ENCODE data around the gene SHTN1.

The SHTN1 gene

DNA sequence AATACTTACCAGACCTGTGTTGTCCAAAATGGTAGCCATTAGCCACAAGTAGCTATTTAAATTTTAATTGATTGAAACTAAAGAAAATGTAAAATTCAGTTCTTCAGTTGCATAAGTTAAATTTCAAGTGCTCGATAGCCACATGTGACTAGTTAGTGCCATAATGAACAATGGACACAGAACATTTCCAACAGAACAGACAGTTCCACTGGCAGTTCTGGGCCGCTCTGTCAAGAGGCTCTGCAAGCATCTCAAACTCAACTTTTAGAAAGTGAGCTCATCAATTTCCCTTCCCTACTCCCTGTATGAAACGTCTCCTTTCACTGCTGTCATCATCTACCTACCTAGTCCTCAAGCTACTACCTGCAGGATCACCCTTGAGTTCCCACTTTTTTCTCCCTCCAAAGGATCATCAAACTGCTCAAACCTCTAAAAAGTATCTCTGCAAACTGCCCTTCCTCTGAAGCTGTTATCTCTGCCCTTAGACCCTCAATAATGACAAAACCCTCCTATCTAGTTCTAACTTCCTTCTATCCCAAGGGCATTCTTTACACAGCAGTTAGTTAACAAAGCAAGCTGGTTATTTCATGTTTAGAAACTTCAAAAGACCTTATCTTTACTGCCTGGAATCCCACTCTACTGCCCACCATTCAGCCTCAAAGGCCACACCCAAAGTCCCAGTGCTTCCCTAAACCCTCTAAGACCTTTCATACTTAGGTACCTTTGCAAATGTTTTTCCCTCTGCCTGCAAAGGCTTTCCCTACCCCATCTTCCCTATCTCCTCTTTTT lies 20.6 kb downstream of the SHTN1 start:
- DNase-seq (ENCODE audit: low read depth in 3 of 3) = no peak

DNA sequence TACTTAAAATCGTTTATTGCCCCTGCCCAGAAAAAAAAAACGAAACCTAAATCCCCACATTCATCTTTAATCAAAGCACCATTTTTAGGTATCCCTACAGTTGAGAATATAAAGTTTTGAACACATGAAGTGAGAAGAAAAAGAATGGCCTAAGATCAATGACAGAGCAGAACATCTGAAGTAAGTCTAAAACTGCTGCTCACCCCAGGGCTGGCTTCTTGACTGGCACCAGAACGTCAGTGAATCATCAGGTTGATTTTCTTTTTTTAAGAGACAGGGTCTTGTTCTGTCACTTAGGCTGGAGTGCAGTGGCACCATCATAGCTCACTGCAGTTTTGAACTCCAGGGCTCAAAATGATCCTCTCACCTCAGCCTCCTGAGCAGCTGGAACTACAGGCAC lies 24.9 kb downstream of the SHTN1 start:
- no peak for DNase-seq (ENCODE audit: low read depth in 3 of 3)

DNA sequence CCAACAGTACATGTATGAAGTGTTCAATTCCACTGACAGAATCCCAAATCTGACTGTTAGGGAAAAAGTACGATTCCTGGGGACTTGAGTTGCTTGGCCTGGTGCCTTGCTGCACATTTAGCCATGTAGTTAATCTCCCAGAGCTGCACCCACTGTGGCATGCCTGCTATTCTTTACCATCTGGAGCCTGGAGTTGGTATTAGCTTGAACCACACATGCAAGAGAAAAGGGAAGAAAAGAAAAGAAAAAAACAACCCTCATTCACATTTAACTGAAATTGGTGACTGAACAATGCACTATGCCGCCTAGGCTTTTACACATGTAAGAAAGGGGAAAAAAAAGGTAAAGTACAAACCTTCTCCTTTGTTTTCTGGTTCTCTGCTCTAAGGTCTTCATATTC lies 26.1 kb downstream of the SHTN1 start:
- no peak for DNase-seq (ENCODE audit: low read depth in 3 of 3)

DNA sequence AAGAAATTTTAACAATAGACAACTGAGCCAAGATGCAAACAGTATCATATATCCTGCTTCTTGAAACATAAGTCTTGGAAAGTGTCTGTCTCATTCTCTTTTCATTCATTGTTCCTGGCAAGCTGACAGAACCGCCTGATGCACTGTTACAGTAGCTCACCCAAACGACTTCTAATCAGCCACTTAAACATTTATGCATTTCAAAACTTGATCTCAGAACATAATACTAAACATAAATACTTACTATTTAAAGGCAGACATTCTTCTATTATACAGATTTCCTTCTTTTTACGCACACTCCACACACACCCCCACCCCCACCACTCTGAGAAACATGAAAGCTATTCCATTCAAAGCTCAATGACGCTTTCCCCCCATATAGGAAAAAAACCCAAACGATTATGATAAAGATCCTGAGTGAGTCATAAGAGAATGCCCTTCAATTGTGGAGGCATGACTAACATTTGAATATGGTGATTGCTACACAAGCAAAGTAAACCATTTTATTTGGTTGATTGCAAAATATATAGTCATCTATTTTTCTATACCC lies 30.5 kb downstream of the SHTN1 start:
- no peak for DNase-seq (ENCODE audit: low read depth in 3 of 3)

DNA sequence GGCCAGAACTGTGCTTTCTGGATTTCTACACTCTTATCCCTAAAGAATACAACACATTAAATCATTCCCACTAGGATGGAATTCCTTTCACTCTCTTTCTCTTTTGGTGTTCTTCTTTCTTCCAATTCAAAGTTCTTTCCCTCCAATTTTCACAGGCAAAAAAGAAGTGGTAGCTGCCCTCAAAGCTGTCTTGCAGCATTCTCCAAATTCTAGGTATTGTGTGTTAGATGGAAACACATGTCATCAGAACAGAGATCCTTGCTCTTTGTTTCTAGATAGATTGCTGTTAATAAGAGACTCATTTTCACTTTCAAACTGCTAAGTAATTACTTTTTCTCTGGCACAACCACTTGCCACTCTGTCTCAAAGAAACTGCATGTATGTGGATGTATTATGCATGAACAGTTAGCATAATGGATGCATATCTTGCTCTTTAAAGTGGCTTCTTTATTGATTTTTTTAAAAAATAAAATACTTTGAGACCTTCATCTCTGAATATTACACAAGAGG lies 31.0 kb downstream of the SHTN1 start:
- no peak for DNase-seq (ENCODE audit: low read depth in 3 of 3)

DNA sequence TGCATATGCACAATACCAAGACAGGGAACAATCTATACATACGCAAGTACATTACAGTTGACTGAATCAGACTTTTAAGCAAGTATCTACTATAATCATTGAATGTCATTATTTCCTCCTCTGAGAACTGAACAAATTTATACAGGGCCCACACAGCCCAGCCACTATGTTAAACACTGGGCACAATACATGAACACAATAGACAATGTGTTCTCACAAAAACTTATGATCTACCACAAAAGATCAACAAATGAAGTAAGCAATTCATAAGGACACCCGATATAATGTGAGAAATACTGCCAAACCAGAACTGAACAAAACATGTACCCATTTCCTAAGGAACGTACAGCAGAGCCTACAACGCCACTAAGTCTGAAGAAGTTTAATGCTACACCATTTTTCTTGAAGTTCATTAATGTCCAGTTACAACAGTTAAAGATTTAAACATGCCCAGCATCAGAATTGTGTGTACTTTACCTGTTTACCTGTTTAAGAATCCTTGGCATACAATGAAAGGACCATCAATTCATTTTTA lies 31.5 kb downstream of the SHTN1 start:
- no peak for DNase-seq (ENCODE audit: low read depth in 3 of 3)

DNA sequence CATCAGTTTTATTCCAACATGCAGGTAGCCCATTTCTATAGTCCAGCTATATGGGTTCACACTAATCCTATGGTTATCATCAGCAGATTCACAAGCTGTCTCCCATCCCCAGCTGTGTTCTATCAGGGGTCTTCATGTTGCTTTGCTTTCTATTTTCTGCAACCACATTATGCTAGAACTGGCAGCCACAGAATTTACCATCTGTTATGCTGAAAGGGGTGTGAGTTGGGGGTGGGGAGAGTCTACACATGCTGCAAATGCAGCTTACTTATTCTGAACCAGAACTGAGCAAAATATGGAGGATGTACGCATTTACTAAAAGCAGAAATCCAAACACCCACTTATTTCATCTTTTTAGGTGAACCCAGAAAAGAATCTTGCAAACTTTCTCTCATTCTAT lies 32.9 kb downstream of the SHTN1 start:
- no peak for DNase-seq (ENCODE audit: low read depth in 3 of 3)

DNA sequence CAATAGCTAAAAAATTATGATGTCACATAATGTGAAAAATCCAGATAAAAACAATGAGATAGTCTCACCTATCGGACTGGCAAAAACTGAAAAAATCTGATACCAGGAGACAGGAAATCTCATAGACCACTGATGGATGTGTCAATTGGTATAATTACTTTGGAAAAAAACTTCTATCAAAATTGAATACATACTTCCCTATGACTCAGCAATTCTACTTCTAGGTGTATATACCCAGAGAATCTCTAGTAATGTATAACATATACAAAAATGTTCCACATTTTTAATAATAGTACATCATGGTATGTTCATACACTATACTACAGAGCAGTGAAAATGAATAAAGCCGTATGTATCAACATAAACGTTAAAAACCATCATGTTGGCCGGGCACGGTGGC lies 34.9 kb downstream of the SHTN1 start:
- no peak for DNase-seq (ENCODE audit: low read depth in 3 of 3)

DNA sequence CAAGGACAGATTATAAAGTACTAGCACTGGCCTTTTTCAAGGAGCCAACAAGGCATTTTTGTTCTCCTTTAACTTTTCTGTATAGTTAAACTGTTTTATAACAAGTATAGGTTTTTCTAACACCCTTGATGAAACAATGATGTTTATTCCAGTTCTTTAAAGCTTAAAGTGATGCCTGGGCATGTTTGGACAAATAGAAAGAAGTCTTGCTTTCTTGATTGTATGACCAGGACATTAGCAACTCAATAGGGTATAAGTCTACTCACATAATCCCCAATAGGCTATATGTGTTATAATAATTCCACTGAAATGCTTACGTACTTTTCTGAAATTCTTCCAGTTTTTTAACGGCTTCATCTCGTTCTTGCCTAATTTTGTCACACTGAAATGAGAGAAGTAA lies 36.7 kb downstream of the SHTN1 start:
- no peak for DNase-seq (ENCODE audit: low read depth in 3 of 3)

DNA sequence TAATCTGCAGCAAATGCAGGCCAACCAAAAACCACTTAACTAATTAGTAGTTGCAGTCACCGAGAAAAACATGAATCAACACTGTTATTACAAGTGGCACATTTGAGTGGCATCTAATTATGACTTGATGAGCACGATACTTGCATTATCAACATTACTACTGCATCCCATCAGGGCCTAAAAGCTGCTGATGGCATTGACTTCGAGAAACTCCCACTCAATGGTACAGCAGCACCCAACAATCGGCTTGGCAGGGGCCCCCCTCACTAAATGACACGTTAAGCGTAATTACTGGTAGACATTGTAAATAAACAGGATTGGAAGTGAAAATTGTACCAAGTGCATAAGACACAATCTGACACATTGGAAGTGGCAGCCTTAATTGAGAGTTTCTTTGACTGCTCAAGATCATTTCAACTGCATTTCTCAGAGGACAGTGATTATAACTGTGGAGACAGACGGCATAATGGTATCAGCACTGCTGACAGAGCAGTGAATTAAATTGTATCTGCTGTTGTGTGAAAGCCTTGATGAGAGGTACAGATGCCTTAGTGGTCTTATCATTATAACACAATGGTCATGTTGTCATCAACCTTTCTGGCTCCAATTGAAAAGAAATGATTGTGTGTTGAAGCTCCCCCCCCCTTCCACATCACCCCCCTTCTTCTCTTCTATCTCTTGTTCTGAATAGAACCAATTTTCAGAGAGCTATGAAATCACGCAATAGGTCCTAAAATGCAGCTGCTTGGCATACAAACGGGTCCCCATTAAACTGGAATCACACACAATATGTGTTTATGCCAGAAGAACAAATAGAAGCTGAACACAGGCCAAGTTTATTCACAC lies 43.4 kb downstream of the SHTN1 start:
- DNase-seq (ENCODE audit: low read depth in 3 of 3) = no peak

DNA sequence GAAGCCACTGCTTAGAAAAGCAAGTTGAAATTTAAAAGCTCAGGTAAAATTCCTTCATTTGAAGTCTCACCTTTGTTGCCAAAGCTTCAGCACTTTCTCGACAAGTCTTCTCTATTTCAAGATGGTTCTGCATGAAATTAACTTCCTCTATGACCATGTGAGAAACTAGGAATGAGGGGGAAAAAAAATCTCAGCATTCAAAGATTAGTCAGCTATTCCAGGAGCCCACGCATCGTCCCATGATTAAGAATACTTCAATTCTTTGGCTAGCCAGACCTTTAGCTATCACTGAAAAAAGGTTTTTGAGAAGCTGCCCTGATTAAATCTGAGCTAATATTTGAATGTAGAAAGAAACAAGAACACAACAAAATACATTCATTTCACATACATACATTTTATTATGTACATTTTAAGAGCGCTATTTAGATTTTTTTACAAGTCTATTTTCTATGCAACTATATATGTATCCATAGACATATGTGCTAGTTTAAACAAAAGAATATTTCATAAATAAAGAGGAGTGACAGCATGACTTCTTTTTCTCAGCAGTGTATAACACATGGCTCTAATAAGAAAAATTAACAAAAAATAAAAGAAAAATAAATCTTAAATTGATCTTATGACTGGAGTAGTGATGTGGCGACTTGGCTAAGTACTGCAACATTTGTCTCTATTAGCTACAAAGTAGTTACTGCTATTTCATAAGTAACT lies 44.8 kb downstream of the SHTN1 start:
- DNase-seq (ENCODE audit: low read depth in 3 of 3) = no peak

DNA sequence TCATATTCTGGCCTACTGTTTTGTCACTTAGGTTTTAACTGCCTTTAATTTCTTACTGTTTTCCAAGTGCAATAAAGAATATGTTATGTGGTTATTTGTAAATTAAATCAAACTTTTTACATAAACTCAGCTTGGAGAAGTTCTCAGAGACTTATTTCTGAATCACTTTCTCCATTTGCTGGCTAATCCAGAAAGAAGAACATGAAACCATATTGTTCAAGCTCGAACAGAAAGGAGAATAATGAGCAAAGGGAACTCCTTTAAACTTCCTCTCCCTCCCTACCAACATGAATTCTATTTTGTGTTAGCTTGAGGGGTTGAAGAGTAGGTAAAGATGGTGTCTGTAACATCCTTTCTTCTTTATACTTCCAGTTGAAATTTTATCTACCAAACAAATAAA lies 52.3 kb downstream of the SHTN1 start:
- no peak for DNase-seq (ENCODE audit: low read depth in 3 of 3)

DNA sequence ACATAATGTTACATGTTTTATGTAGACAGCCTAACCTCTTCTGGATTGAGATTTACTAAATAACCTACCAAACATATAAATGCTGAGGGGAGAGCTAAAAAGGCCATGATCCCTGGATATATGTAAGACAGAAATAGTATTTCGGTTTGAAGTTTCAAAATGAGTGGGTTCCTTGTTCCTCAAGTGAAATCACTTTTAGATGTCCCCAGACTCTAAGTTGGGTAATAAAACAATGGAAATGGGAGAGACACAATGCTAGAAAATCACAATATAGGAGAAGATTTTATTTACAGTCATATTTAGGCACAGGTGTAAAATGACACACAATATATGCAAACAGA lies 56.5 kb downstream of the SHTN1 start:
- DNase-seq (ENCODE audit: low read depth in 3 of 3) = no peak

DNA sequence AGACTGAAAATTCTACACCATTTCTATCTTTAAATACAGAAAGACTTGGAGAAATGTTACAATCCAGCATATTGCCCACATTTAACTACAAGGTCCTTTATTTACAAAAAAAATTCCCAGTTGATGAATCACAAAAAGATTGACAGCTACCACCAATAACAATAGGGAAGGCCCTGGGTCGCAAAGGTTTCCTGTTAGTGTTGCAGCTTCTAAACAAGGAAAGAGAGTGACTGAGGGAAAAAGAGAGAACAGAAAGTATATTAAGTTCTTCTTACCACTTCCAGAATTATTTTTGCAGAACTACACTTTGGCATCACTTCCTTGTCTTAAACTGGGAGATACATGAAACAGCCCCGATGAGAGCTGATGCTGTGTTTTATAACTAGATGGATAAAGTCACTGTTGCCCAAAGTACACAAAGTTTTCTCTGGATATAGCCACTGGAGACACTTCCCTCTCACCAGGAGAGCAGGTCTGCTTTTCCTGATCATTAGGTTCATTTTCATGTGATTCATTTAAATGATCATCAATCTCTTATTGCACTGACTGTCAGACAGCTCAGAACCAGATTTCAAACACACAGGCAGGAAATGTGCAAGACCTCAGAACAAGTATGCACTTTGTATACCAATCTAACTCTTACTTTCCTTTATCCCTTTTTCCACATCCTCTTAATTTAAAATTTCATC lies 57.0 kb downstream of the SHTN1 start:
- DNase-seq (ENCODE audit: low read depth in 3 of 3) = no peak

DNA sequence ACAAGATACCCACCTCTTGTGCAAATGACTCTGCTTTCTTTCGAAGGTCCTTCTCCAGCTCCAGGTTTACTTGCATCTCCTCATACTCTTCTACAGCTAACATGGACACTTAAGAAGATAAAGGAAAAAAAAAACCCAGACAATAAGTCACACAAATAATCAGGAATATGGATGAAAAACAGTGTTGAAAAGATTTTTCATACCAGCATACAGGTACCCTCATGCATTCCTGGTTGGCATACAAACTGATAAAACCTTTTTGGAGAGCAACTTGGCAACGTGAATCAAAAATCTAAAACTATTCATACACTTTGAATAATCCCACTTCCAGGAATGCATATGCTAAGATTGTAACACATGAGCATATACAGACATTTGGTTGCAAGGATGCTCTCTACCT lies 60.1 kb downstream of the SHTN1 start:
- no peak for DNase-seq (ENCODE audit: low read depth in 3 of 3)

DNA sequence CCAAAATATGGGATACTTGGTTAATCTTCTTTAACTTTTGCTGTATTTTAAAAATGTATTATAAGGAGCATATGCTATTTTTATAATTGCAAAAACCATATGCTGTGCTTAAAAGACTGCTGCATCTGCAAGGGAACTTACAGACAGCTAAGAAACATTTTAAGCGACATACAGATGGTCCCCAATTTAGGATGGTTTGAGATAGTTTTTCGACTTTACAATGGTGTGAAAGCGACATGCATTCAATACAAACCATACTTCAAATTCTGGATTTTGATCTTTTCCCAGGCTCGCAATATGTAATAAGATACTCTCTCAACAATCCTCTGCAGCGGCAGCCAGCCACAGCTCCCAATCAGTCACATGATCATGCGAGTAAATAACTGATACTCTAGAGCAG lies 73.2 kb downstream of the SHTN1 start:
- DNase-seq (ENCODE audit: low read depth in 3 of 3) = no peak

DNA sequence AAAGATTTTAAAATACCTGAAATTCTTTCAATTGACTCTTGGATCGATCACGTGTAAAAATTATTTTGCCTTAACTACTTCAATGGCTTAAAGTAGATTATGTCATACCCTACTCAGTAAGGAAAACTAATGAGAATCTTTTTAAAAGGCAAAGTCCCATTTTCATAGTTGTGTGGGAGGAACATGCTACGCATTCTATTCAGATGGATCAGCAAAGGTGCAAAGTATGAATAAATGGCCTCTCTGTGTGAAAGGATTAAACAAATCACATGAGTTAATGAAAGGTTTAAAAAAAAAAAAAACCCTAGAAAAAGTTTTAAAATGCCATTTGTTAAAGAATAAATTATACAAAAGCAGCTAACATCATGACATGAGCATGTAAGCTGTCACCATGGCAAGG lies 78.6 kb downstream of the SHTN1 start:
- no peak for DNase-seq (ENCODE audit: low read depth in 3 of 3)

DNA sequence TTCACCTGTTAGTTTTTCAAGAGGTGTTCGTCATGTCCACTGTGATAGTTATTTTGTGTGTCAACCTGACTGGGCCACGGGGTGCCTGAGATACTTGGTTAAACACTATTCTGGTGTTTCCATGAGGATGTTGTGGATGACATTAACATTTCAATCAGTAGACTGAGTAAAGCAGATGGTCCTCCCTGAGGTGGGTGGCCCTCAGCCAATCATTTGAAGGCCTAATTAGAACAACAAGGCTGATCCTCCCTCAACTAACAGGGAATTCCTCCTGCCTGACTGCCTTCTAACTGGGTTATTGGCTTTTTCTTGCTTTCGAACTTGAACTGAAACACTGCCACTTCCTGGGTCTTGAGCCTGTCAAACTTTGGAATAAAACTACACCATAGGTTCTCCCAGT lies 79.9 kb downstream of the SHTN1 start:
- DNase-seq (ENCODE audit: low read depth in 3 of 3) = no peak

DNA sequence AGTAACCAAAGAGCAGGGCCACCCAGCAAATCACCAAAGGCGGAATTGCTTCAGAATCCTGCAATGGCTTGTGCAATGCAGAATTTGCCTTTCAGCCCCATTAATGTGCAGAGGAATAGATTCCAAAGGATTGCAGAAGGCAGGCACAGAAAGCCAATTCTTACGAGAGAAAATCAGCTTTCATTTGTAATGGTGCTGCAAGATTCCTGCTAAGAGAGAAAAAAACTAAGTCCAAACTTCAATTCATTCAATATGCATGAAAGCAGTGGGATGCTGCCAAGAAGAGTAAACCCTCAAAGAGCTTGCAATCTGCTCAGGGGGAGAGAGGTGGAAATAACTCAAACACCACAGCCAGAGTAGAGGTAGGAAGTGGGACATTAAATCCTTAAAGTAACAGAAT lies 85.3 kb downstream of the SHTN1 start:
- no peak for DNase-seq (ENCODE audit: low read depth in 3 of 3)

DNA sequence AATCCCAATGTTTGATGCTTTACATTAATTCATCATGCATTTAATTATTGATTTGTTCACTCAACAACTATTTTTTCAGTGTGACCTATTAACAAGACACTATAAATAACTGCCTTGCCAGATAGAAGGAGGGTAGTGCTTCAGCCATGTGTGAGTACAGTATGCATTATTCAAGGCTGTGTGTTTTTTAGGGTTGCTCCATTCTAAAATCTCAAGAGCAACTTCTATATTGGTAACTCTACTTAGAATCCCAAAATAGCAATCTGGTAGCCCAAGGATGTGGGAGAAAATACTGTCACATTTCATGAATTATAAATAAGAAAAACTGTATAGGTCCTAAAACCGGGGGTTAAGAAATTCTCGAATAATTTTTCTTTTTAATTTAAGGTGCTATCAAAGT lies 85.8 kb downstream of the SHTN1 start:
- DNase-seq (ENCODE audit: low read depth in 3 of 3) = no peak

DNA sequence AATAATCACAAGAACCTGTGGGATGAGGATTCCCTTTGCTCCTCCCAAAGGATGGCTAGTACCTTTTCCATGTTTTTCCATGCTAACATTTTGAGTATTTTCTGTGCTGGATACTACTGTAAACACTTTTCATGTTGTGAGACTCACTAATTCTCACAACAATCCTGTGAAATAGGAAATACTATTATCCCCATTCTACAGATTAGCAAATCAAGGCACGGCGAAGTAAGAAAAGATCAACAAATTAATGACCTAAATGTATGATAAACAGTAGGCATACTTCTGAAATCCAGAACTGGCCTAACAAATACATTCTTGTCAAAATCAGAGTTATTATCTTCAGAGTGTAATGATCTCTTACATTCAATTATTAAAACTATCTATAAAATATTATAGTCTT lies 86.4 kb downstream of the SHTN1 start:
- DNase-seq (ENCODE audit: low read depth in 3 of 3) = no peak
